ENCODE results near the gene ZNF547.
A peak's percentile ranks its signal among the peaks of the same experiment; 100 is the strongest.
"Not testable (repeated sequence)": the region's sequence is repeated elsewhere in the genome, so short reads cannot be mapped to it uniquely, and the experiment has no call there.

Gene ZNF547

GRCh38 chr19:57362997-57363687, at the start of gene ZNF547, which contains the start of gene TRAPPC2B:
ZNF547 (plus strand) TSS chr19:57363551; CDS start chr19:57368556, 5,005 bp downstream.
TRAPPC2B (plus strand) TSS chr19:57363551; CDS start chr19:57364834, 1,283 bp downstream.
- peak; percentile 99 for DNase-seq

- no peak for DNase-seq
Observed at GRCh38 chr19:57314146-57314545, 49.2 kb upstream of the ZNF547 start.

- DNase-seq: no peak
Observed at GRCh38 chr19:57317503-57317902, 45.8 kb upstream of the ZNF547 start.

- DNase-seq: no peak
Observed at GRCh38 chr19:57319869-57320179, 43.5 kb upstream of the ZNF547 start.

- peak; percentile 96 for DNase-seq
Observed at GRCh38 chr19:57320180-57321084, 42.9 kb upstream of the ZNF547 start, which contains the start of gene ZNF543. ZNF543 (plus strand) TSS chr19:57320472; CDS start chr19:57320854, 382 bp downstream.

- no peak for DNase-seq
Observed at GRCh38 chr19:57321116-57321515, 42.2 kb upstream of the ZNF547 start.

GRCh38 chr19:57321751-57322150, 41.6 kb upstream of the ZNF547 start:
- no peak for DNase-seq

- DNase-seq: no peak
Observed at GRCh38 chr19:57324992-57325391, 38.4 kb upstream of the ZNF547 start.

- no peak for DNase-seq
Observed at GRCh38 chr19:57327993-57328392, 35.4 kb upstream of the ZNF547 start.

GRCh38 chr19:57334191-57334590, 29.2 kb upstream of the ZNF547 start:
- DNase-seq: no peak

- no peak for DNase-seq
Observed at GRCh38 chr19:57338877-57339276, 24.5 kb upstream of the ZNF547 start.

GRCh38 chr19:57342582-57342981, 20.8 kb upstream of the ZNF547 start:
- DNase-seq: no peak

- no peak for DNase-seq
Observed at GRCh38 chr19:57348136-57348535, 15.2 kb upstream of the ZNF547 start.

- peak; percentile 93 for DNase-seq
Observed at GRCh38 chr19:57350877-57351805, 12.2 kb upstream of the ZNF547 start, which contains the start of gene ZNF304. ZNF304 (plus strand) TSS chr19:57351271; CDS start chr19:57351665, 394 bp downstream.

GRCh38 chr19:57351867-57352266, 11.5 kb upstream of the ZNF547 start:
- DNase-seq: no peak

- DNase-seq: no peak
Observed at GRCh38 chr19:57355916-57356315, 7.4 kb upstream of the ZNF547 start.

- no peak for DNase-seq
Observed at GRCh38 chr19:57357406-57357805, 5.9 kb upstream of the ZNF547 start.

- no peak for DNase-seq
Observed at GRCh38 chr19:57359300-57359699, 4.1 kb upstream of the ZNF547 start.

- no peak for DNase-seq
Observed at GRCh38 chr19:57362419-57362818, 932 bp upstream of the ZNF547 start.

GRCh38 chr19:57363688-57364181, 384 bp downstream of the ZNF547 start:
- no peak for DNase-seq

- no peak for DNase-seq
Observed at GRCh38 chr19:57366776-57367175, 3.4 kb downstream of the ZNF547 start.

GRCh38 chr19:57374179-57374578, 10.8 kb downstream of the ZNF547 start:
- no peak for DNase-seq

GRCh38 chr19:57374647-57375046, 11.3 kb downstream of the ZNF547 start:
- not testable (repeated sequence) for DNase-seq

Measured in COR-L47 (cell line).